Neural progenitor cell (in vitro differentiated cells): ENCODE measurements around the gene UBN1. TPM values are rescaled to one million over a fixed set of nuclear protein-coding genes. Genes with fewer than 3 reads are reported as not detected.

ENCODE experiments used
- DNase-seq: peaks from one replicate; pipeline ENCODE4 v3.0.0-alpha.2; 2016; ENCODE audit warnings: low spot score
- H2AFZ ChIP-seq: fragments of 200-600 bp; sonication (generic); replicated peaks from 2 replicates; pipeline ENCODE4 v1.6.1; 2016; ENCODE audit warnings: antibody characterized with exemption
- H3F3A ChIP-seq: fragments of 200-600 bp; sonication (generic); 2 replicates; pipeline ENCODE4 v1.6.1; 2016; ENCODE audit warnings: antibody characterized with exemption, low read depth
- H3K27ac ChIP-seq: fragments of 200-600 bp; sonication (generic); 2 replicates; pipeline ENCODE4 v1.5.1; 2016; ENCODE audit warnings: mild to moderate bottlenecking
- H3K27me3 ChIP-seq: fragments of 200-600 bp; sonication (generic); 2 replicates; pipeline ENCODE4 v1.6.1; 2016; ENCODE audit warnings: mild to moderate bottlenecking, moderate library complexity
- H3K36me3 ChIP-seq: fragments of 200-600 bp; sonication (generic); 2 replicates; pipeline ENCODE4 v1.5.1; 2016
- H3K4me1 ChIP-seq: fragments of 200-600 bp; sonication (generic); 2 replicates; pipeline ENCODE4 v1.6.1; 2016; ENCODE audit warnings: mixed run types
- H3K4me2 ChIP-seq: fragments of 200-600 bp; sonication (generic); 2 replicates; pipeline ENCODE4 v1.6.1; 2016
- H3K4me3 ChIP-seq: fragments of 200-600 bp; sonication (generic); 2 replicates; pipeline ENCODE4 v1.5.1; 2016
- H3K79me2 ChIP-seq: fragments of 200-600 bp; sonication (generic); 2 replicates; pipeline ENCODE4 v1.6.1; 2016; ENCODE audit warnings: low read depth
- H3K9ac ChIP-seq: fragments of 200-600 bp; sonication (generic); 2 replicates; pipeline ENCODE4 v1.6.1; 2016
- H3K9me3 ChIP-seq: fragments of 200-600 bp; sonication (generic); 2 replicates; pipeline ENCODE4 v1.5.1; 2016; ENCODE audit warnings: low read depth
- H4K20me1 ChIP-seq: fragments of 200-600 bp; sonication (generic); 2 replicates; pipeline ENCODE4 v1.6.1; 2016; ENCODE audit warnings: low read depth
- H3K27ac Mint-ChIP-seq: 3 replicates; pipeline ENCODE4 v1.8.0; 2021; ENCODE audit warnings: mixed read lengths
- H3K27me3 Mint-ChIP-seq: 2 replicates; pipeline ENCODE4 v1.8.0; 2022; ENCODE audit warnings: low read depth, mild to moderate bottlenecking, inconsistent platforms, moderate library complexity, mixed read lengths; ENCODE audit not compliant: insufficient read depth
- H3K36me3 Mint-ChIP-seq: 3 replicates; pipeline ENCODE4 v1.8.0; 2021; ENCODE audit warnings: mixed read lengths
- H3K4me1 Mint-ChIP-seq: 3 replicates; pipeline ENCODE4 v1.8.0; 2021; ENCODE audit warnings: mixed read lengths
- H3K4me3 Mint-ChIP-seq: 3 replicates; pipeline ENCODE4 v1.8.0; 2021; ENCODE audit warnings: mild to moderate bottlenecking, moderate library complexity, mixed read lengths
- H3K9me3 Mint-ChIP-seq: 3 replicates; pipeline ENCODE4 v1.8.0; 2020; ENCODE audit warnings: mixed read lengths
- CTCF ChIP-seq: fragments of 200-600 bp; sonication (generic); IDR thresholded peaks from 2 replicates; pipeline ENCODE4 v1.5.1; 2017; ENCODE audit warnings: antibody characterized with exemption, mild to moderate bottlenecking
- EZH2 ChIP-seq: fragments of 200-600 bp; sonication (generic); IDR thresholded peaks from 2 replicates; pipeline ENCODE4 v1.6.1; 2017; ENCODE audit warnings: antibody characterized with exemption, mild to moderate bottlenecking, moderate library complexity
- EZH2phosphoT487 ChIP-seq: fragments of 200-600 bp; sonication (generic); IDR thresholded peaks from 2 replicates; pipeline ENCODE4 v1.6.1; 2017; ENCODE audit warnings: antibody characterized with exemption
- total RNA-seq: library from RNA; depleted of rRNA; stranded (reverse); fragments of >200 nt; gene quantifications from 2 replicates; pipeline ENCODE4 v1.2.3, GENCODE V29; 2015; ENCODE audit warnings: low replicate concordance

Gene UBN1
- total RNA-seq, 1 donor from 2014 or later: 28.4 TPM

- Histone ChIP-seq H3K4me1 (no peaks in the 10 kb centered on the region), H3K9me3 (no peaks in the 10 kb centered on the region), H4K20me1 (no peaks in the 10 kb centered on the region), H2AFZ (no peak overlapping the region), H3K27me3 (no peaks in the 10 kb centered on the region), H3K4me2 (no peak overlapping the region), H3K36me3 (no peaks in the 10 kb centered on the region), H3K4me3 (no peak overlapping the region), H3F3A (no peaks in the 10 kb centered on the region), H3K27ac (no peak overlapping the region), H3K79me2 (no peaks in the 10 kb centered on the region), H3K9ac (no peak overlapping the region)
- no peak for DNase-seq
- no peaks in the 10 kb centered on the region for H3K9me3 Mint-ChIP-seq
- H3K27me3 Mint-ChIP-seq: peaks cover 3% of the 10 kb centered on the region
- no peak overlapping the region for H3K4me3 Mint-ChIP-seq
- peaks cover 22% of the 10 kb centered on the region for H3K36me3 Mint-ChIP-seq
- peak overlapping the region; percentile 39 for H3K27ac Mint-ChIP-seq
- H3K4me1 Mint-ChIP-seq: peaks cover under 1% of the 10 kb centered on the region
- TF ChIP-seq EZH2: no peak
- no peak for TF ChIP-seq CTCF
Measured at GRCh38 chr16:4888428-4889135, 41.3 kb downstream of the UBN1 start.

- Mint-ChIP-seq H3K27ac (no peak overlapping the region), H3K36me3 (peaks cover 11% of the 10 kb centered on the region), H3K27me3 (peaks cover under 1% of the 10 kb centered on the region), H3K4me1 (peaks cover 4% of the 10 kb centered on the region), H3K4me3 (no peak overlapping the region), H3K9me3 (no peaks in the 10 kb centered on the region)
- TF ChIP-seq EZH2 (no peak), EZH2phosphoT487 (no peak), CTCF (no peak)
- H3K4me1 ChIP-seq: no peaks in the 10 kb centered on the region
- H3F3A ChIP-seq: no peaks in the 10 kb centered on the region
- H3K27me3 ChIP-seq: no peaks in the 10 kb centered on the region
- H3K4me2 ChIP-seq: no peak overlapping the region
- H3K4me3 ChIP-seq: no peak overlapping the region
- H3K36me3 ChIP-seq: no peaks in the 10 kb centered on the region
- H4K20me1 ChIP-seq: no peaks in the 10 kb centered on the region
- no peak overlapping the region for H3K27ac ChIP-seq
- H2AFZ ChIP-seq: no peak overlapping the region
- no peaks in the 10 kb centered on the region for H3K79me2 ChIP-seq
- DNase-seq: no peak
- H3K9me3 ChIP-seq: no peaks in the 10 kb centered on the region
- no peak overlapping the region for H3K9ac ChIP-seq
Measured at GRCh38 chr16:4890026-4890425, 42.7 kb downstream of the UBN1 start.

GRCh38 chr16:4890686-4891085 lies 43.4 kb downstream of the UBN1 start:
- no peak for DNase-seq
- Histone ChIP-seq H4K20me1 (no peaks in the 10 kb centered on the region), H3K9ac (no peak overlapping the region), H3K4me1 (no peaks in the 10 kb centered on the region), H3F3A (no peaks in the 10 kb centered on the region), H3K4me3 (no peak overlapping the region), H3K36me3 (no peaks in the 10 kb centered on the region), H3K9me3 (no peaks in the 10 kb centered on the region), H2AFZ (no peak overlapping the region), H3K4me2 (no peak overlapping the region), H3K27me3 (no peaks in the 10 kb centered on the region), H3K27ac (no peak overlapping the region), H3K79me2 (no peaks in the 10 kb centered on the region)
- no peak overlapping the region for H3K27ac Mint-ChIP-seq
- no peak overlapping the region for H3K4me3 Mint-ChIP-seq
- no peaks in the 10 kb centered on the region for H3K9me3 Mint-ChIP-seq
- H3K27me3 Mint-ChIP-seq: no peaks in the 10 kb centered on the region
- TF ChIP-seq CTCF: no peak
- no peak for TF ChIP-seq EZH2
- no peak for TF ChIP-seq EZH2phosphoT487
- peaks cover 7% of the 10 kb centered on the region for H3K36me3 Mint-ChIP-seq
- H3K4me1 Mint-ChIP-seq: peaks cover 4% of the 10 kb centered on the region
